SK-N-SH treated with all-trans-retinoic acid at 6 μM for 48 hours (cell line): ENCODE measurements around the gene SLC25A42.
"Not testable (repeated sequence)": the region's sequence is repeated elsewhere in the genome, so short reads cannot be mapped to it uniquely, and the experiment has no call there.

Experiments
- ATAC-seq: fragments of 200-7000 bp; cut with Tn5 transposase; 3 replicates; pipeline ENCODE4 v1.9.1; 2020; ENCODE audit warnings: mild to moderate bottlenecking, moderate library complexity
- ARNTL ChIP-seq: fragments of 450-650 bp; formaldehyde crosslinking; IDR thresholded peaks from 2 replicates; pipeline ENCODE4 v1.5.0; 2020; ENCODE audit warnings: low read depth, mild to moderate bottlenecking, moderate library complexity, borderline replicate concordance
- BACH2 ChIP-seq: fragments of 250-450 bp; sonication (Bioruptor Pico); IDR thresholded peaks from 2 replicates; pipeline ENCODE4 v1.9.0; 2021; ENCODE audit warnings: mild to moderate bottlenecking, borderline replicate concordance
- CREB5 ChIP-seq: fragments of 250-450 bp; sonication (Bioruptor Pico); IDR thresholded peaks from 2 replicates; pipeline ENCODE4 v1.5.1; 2020; ENCODE audit warnings: low read depth, mild to moderate bottlenecking, moderate library complexity
- ESRRG ChIP-seq: fragments of 250-450 bp; sonication (Bioruptor Pico); IDR thresholded peaks from 2 replicates; pipeline ENCODE4 v1.6.1; 2021; ENCODE audit warnings: mild to moderate bottlenecking
- GLIS3 ChIP-seq: fragments of 250-450 bp; sonication (Bioruptor Pico); IDR thresholded peaks from 2 replicates; pipeline ENCODE4 v1.5.0; 2020; ENCODE audit warnings: mild to moderate bottlenecking, moderate library complexity
- ISL1 ChIP-seq: fragments of 250-450 bp; sonication (Bioruptor Pico); IDR thresholded peaks from 2 replicates; pipeline ENCODE4 v2.1.2; 2022; ENCODE audit warnings: mild to moderate bottlenecking, moderate library complexity
- PPARA ChIP-seq: fragments of 250-450 bp; sonication (Bioruptor Pico); IDR thresholded peaks from 2 replicates; pipeline ENCODE4 v1.5.0; 2020; ENCODE audit warnings: mild to moderate bottlenecking, borderline replicate concordance
- RARB ChIP-seq: fragments of 250-450 bp; sonication (Bioruptor Pico); IDR thresholded peaks from 2 replicates; pipeline ENCODE4 v1.8.0; 2021; ENCODE audit warnings: mild to moderate bottlenecking, moderate library complexity
- SNAI2 ChIP-seq: fragments of 250-450 bp; sonication (Bioruptor Pico); IDR thresholded peaks from 2 replicates; pipeline ENCODE4 v1.5.0; 2020; ENCODE audit warnings: mild to moderate bottlenecking, moderate library complexity
- TCF4 ChIP-seq: fragments of 250-450 bp; sonication (Bioruptor Pico); IDR thresholded peaks from 2 replicates; pipeline ENCODE4 v1.8.0; 2021; ENCODE audit warnings: mild to moderate bottlenecking, moderate library complexity, borderline replicate concordance
- TOX ChIP-seq: fragments of 250-450 bp; sonication (Bioruptor Pico); IDR thresholded peaks from 2 replicates; pipeline ENCODE4 v1.8.0; 2021; ENCODE audit warnings: mild to moderate bottlenecking, moderate library complexity, borderline replicate concordance
- ZFP3 ChIP-seq: fragments of 250-450 bp; sonication (Bioruptor Pico); IDR thresholded peaks from 2 replicates; pipeline ENCODE4 v1.5.0; 2020; ENCODE audit warnings: mild to moderate bottlenecking, moderate library complexity
- ZFP30 ChIP-seq: fragments of 450-650 bp; formaldehyde crosslinking; IDR thresholded peaks from 2 replicates; pipeline ENCODE4 v1.5.0; 2022; ENCODE audit warnings: mild to moderate bottlenecking, moderate library complexity
- ZNF565 ChIP-seq: fragments of 450-650 bp; formaldehyde crosslinking; conservative IDR thresholded peaks from 2 replicates; pipeline ENCODE4 v1.5.0; 2020; ENCODE audit warnings: low read depth, mild to moderate bottlenecking, moderate library complexity
- ZNF70 ChIP-seq: fragments of 450-650 bp; formaldehyde crosslinking; IDR thresholded peaks from 2 replicates; pipeline ENCODE4 v1.5.0; 2020; ENCODE audit warnings: mild to moderate bottlenecking, moderate library complexity
- ZNF8 ChIP-seq: fragments of 450-650 bp; formaldehyde crosslinking; IDR thresholded peaks from 2 replicates; pipeline ENCODE4 v1.5.0; 2020; ENCODE audit warnings: mild to moderate bottlenecking, moderate library complexity
- TF ChIP-seq, protein P1 (sequence below): fragments of 250-450 bp; sonication (Bioruptor Pico); IDR thresholded peaks from 2 replicates; pipeline ENCODE4 v1.5.1; 2021; ENCODE audit warnings: mild to moderate bottlenecking, moderate library complexity
- TF ChIP-seq, protein P2 (sequence below): fragments of 250-450 bp; sonication (Bioruptor Pico); IDR thresholded peaks from 2 replicates; pipeline ENCODE4 v1.8.0; 2021; ENCODE audit warnings: low read depth, mild to moderate bottlenecking, moderate library complexity, borderline replicate concordance
- TF ChIP-seq, protein P3 (sequence below): fragments of 250-450 bp; sonication (Bioruptor Pico); IDR thresholded peaks from 2 replicates; pipeline ENCODE4 v1.8.0; 2020; ENCODE audit warnings: mild to moderate bottlenecking, moderate library complexity, borderline replicate concordance

SLC25A42 gene

DNA sequence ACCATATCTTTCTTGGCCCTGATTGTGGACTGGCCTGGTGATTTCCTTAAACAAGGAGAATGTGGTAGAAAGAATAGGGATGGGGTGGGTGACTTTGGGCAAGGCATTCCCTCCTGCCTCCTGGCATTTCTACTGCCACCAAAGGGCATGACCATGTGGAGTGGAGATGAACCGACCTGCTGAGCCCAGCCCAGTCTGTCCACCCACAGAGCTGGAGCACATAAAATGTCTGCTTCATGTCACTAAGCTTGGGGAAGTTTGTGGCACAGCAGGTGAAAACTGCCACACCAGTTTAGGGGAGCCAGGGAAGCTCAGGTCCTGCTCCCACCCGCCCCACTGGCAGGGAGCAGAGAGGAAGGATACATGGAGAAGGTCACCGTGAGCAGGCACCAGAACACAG lies 68.2 kb downstream of the SLC25A42 start:
- TF ChIP-seq ZNF8 (no peak), ZNF565 (CRISPR knock-in tag) (no peak), RARB (CRISPR knock-in tag) (no peak), ZFP30 (no peak), CREB5 (no peak), PPARA (CRISPR knock-in tag) (no peak)
- TF ChIP-seq, protein P1, sequence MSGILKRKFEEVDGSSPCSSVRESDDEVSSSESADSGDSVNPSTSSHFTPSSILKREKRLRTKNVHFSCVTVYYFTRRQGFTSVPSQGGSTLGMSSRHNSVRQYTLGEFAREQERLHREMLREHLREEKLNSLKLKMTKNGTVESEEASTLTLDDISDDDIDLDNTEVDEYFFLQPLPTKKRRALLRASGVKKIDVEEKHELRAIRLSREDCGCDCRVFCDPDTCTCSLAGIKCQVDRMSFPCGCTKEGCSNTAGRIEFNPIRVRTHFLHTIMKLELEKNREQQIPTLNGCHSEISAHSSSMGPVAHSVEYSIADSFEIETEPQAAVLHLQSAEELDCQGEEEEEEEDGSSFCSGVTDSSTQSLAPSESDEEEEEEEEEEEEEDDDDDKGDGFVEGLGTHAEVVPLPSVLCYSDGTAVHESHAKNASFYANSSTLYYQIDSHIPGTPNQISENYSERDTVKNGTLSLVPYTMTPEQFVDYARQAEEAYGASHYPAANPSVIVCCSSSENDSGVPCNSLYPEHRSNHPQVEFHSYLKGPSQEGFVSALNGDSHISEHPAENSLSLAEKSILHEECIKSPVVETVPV = no peak
- TF ChIP-seq, protein P2, sequence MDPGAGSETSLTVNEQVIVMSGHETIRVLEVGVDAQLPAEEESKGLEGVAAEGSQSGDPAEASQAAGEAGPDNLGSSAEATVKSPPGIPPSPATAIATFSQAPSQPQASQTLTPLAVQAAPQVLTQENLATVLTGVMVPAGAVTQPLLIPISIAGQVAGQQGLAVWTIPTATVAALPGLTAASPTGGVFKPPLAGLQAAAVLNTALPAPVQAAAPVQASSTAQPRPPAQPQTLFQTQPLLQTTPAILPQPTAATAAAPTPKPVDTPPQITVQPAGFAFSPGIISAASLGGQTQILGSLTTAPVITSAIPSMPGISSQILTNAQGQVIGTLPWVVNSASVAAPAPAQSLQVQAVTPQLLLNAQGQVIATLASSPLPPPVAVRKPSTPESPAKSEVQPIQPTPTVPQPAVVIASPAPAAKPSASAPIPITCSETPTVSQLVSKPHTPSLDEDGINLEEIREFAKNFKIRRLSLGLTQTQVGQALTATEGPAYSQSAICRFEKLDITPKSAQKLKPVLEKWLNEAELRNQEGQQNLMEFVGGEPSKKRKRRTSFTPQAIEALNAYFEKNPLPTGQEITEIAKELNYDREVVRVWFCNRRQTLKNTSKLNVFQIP (CRISPR knock-in tag) = no peak
- ATAC-seq = no peak

DNA sequence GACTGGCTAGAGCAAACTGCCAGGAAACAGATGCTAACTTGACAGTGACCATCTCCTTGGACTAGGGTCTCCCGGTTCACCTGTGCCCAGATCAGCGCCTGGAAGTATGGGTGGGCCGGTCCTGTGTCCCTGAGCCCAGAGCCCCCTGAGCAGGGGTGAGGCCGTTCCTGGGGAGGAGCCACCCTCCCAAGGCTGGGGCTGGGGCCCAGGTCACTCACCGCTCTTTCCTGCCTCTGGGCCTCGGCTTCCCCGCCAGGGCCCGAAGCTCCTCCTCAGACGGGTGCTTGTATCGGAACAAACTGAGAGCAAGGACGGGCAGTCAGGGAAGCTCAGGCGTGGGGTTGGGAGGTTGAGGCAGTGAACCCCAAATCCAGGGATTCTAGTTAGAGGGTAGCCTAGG lies 69.1 kb downstream of the SLC25A42 start:
- TF ChIP-seq BACH2 (CRISPR knock-in tag) = no peak
- no peak for TF ChIP-seq SNAI2 (CRISPR knock-in tag)
- TF ChIP-seq ARNTL = no peak
- TF ChIP-seq ZNF70 (CRISPR knock-in tag) = no peak
- no peak for TF ChIP-seq CREB5

GRCh38 chr19:19133985-19134384 lies 70.2 kb downstream of the SLC25A42 start:
- ATAC-seq = no peak
- TF ChIP-seq, protein P1 = no peak

More for the DNA sequence above, 69.1 kb downstream of the SLC25A42 start:
- ATAC-seq = no peak

GRCh38 chr19:19134687-19135158 lies 70.9 kb downstream of the SLC25A42 start:
- ATAC-seq = no peak
- TF ChIP-seq SNAI2 (CRISPR knock-in tag) (no peak), ARNTL (no peak), TCF4 (CRISPR knock-in tag) (no peak), CREB5 (no peak), GLIS3 (CRISPR knock-in tag) (no peak), ZFP3 (no peak), RARB (CRISPR knock-in tag) (no peak), ISL1 (CRISPR knock-in tag) (no peak), PPARA (CRISPR knock-in tag) (no peak), ESRRG (CRISPR knock-in tag) (no peak), TOX (CRISPR knock-in tag) (no peak)
- TF ChIP-seq, protein P3, sequence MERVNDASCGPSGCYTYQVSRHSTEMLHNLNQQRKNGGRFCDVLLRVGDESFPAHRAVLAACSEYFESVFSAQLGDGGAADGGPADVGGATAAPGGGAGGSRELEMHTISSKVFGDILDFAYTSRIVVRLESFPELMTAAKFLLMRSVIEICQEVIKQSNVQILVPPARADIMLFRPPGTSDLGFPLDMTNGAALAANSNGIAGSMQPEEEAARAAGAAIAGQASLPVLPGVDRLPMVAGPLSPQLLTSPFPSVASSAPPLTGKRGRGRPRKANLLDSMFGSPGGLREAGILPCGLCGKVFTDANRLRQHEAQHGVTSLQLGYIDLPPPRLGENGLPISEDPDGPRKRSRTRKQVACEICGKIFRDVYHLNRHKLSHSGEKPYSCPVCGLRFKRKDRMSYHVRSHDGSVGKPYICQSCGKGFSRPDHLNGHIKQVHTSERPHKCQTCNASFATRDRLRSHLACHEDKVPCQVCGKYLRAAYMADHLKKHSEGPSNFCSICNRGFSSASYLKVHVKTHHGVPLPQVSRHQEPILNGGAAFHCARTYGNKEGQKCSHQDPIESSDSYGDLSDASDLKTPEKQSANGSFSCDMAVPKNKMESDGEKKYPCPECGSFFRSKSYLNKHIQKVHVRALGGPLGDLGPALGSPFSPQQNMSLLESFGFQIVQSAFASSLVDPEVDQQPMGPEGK (CRISPR knock-in tag) = no peak
- TF ChIP-seq, protein P2 (CRISPR knock-in tag) = no peak

DNA sequence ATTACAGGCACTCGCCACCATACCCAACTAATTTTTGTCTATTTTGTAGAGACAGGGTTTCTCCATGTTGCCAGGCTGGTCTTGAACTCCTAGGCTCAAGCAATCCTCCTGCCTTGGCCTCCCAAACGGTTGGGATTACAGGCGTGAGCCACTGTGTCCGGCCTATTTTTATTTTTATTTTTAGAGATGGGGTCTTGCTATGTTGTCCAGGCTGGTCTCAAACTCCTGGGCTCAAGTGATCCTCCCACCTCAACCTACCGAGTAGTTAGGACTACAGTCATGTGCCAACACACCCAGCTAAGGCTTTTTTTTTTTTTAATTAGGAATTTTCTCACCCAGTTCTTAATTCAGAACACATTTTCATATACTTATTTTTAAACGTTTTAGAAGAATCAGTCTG lies 71.9 kb downstream of the SLC25A42 start:
- not testable (repeated sequence) for ATAC-seq
